ENCODE results near the gene CDIPT. TPM values are rescaled to one million over a fixed set of nuclear protein-coding genes. Genes with fewer than 3 reads are reported as not detected.
"Not testable (repeated sequence)": the region's sequence is repeated elsewhere in the genome, so short reads cannot be mapped to it uniquely, and the experiment has no call there.

Gene CDIPT
- total and polyA plus RNA-seq, 7 donors: 24.7 to 54.3 (median 34.0) TPM

DNA sequence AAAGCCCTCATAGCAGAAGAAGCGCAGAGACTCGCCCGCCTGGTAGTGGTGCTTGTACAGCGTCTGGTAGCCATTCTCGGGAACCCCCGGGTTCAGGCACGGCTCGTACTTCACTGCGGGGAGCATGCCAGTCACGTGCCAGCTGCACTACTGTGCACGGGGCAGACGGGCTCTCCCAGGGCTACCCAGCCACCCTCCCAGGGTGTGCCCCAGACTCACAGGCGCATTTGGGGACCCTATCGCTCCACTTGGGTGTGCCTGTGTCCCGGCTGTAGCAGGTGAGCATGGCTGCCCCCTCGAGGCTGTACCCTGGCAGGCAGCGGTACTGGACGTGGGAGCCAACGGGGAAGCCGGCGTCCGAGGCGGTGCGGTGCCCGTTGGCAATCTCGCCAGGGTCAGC, 10.3 kb upstream of the CDIPT start:
- no peak overlapping the region for H3K4me3 ChIP-seq
- ATAC-seq: no peak
- no peaks in the 10 kb centered on the region for H3K36me3 ChIP-seq (ENCODE audit: insufficient read depth in 1 of 2, low read depth in 1 of 2)
- no peaks in the 10 kb centered on the region for H3K4me1 ChIP-seq
- no peak overlapping the region for H3K27ac ChIP-seq
- H3K27me3 ChIP-seq (ENCODE audit: insufficient read depth in 3 of 3, low read length in 2 of 3): peaks cover 0 to 37% (median 21%) of the 10 kb centered on the region in 3 donors
- no peaks in the 10 kb centered on the region for H3K9me3 ChIP-seq
- TF ChIP-seq CTCF (IDR thresholded peaks at IDR 0.05): no peak
- WGBS, 3 donors: 78 to 83% (median 80%) methylated on average over 26 of the region's 26 CpGs
- intact Hi-C loops (cut with DNase I): no loop called here
- no peak for DNase-seq

DNA sequence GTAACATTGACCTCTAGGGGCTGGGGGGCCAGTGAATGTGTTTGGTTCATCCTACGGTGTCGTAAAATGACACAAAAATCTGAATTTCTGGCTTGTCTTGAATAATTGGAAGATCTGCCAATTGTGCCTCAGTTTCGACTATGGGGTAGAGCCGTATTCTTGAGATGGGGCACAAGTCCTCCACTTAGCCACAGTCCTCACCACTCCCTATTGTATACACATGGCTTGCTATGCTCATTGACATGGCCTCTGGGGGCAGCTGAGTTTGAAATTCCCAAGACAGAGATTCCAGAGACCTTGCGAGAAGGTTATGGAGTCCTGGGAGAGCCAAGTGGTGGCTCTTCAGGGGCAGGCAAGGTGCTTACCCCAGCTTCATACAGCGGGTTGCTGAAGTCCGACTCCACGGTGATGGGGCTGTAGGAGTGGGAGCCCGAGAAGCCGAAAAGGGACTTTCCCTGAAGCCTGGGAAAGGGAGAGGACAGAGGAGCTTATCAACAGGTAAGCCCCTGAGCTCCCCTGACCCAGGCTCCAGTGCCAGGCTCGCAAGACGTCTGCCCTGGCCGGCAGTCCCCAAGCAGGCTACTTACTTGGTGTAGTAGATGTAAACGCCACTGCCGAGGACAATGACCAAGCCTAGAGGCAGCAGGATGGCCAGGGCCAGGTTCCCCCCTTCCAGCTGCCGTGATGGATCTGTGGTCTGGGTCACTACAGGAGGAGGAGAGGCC, 9.0 kb upstream of the CDIPT start:
- Histone ChIP-seq H3K9me3 (no peaks in the 10 kb centered on the region), H3K27ac (no peak overlapping the region), H3K36me3 (ENCODE audit: insufficient read depth in 1 of 2, low read depth in 1 of 2) (no peaks in the 10 kb centered on the region), H3K4me1 (no peaks in the 10 kb centered on the region), H3K27me3 (ENCODE audit: insufficient read depth in 3 of 3, low read length in 2 of 3) (peaks cover 0 to 24% (median 11%) of the 10 kb centered on the region in 3 donors), H3K4me3 (no peak overlapping the region)
- ATAC-seq (no peak), DNase-seq (no peak)
- WGBS, 3 donors: 84 to 87% (median 87%) methylated on average over 16 of the region's 16 CpGs
- intact Hi-C loops (cut with DNase I): no loop called here
- TF ChIP-seq CTCF (IDR thresholded peaks at IDR 0.05): no peak

DNA sequence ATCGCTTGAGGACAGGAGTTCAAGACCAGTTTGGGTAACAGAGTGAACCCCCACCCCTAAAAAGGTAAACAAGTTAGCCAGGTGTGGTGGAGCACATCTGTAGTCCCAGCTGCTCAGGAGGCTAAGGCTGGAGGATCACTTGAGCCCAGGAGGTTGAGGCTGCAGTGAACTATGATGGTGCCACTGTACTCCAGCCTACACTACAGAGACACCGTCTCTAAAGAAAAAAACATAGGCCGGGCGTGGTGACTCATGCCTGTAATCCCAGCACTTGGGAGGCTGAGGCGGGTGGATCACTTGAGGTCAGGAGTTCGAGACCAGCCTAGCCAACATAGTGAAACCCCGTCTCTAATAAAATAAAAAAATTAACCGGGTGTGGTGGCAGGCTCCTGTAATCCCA, 6.0 kb upstream of the CDIPT start:
- H3K36me3 ChIP-seq (ENCODE audit: insufficient read depth in 1 of 2, low read depth in 1 of 2); H3K4me1 ChIP-seq; DNase-seq; ATAC-seq; H3K9me3 ChIP-seq; intact Hi-C loops (cut with DNase I); H3K27ac ChIP-seq; H3K27me3 ChIP-seq (ENCODE audit: insufficient read depth in 3 of 3, low read length in 2 of 3); H3K4me3 ChIP-seq: not testable (repeated sequence)
- 76 to 83% (median 82%) methylated on average over 8 of the region's 8 CpGs for WGBS, 3 donors

- 57 to 73% (median 64%) methylated on average over 8 of the region's 8 CpGs for WGBS, 3 donors
- TF ChIP-seq CTCF (IDR thresholded peaks at IDR 0.05): no peak
- Histone ChIP-seq H3K4me1 (no peaks in the 10 kb centered on the region), H3K27me3 (ENCODE audit: insufficient read depth in 3 of 3, low read length in 2 of 3) (no peaks in the 10 kb centered on the region), H3K4me3 (no peak overlapping the region), H3K36me3 (ENCODE audit: insufficient read depth in 1 of 2, low read depth in 1 of 2) (no peaks in the 10 kb centered on the region), H3K9me3 (no peaks in the 10 kb centered on the region), H3K27ac (no peak overlapping the region)
- DNase-seq (peak in 1 of 2 donors; percentile 23), ATAC-seq (no peak)
- intact Hi-C loops (cut with DNase I): no loop called here
Measured at GRCh38 chr16:29868396-29869009, 5.5 kb upstream of the CDIPT start.

- no peak for TF ChIP-seq CTCF (IDR thresholded peaks at IDR 0.05)
- H3K4me1 ChIP-seq: peaks cover 10% of the 10 kb centered on the region
- WGBS, 3 donors: 77 to 82% (median 77%) methylated on average over 8 to 9 of the region's 9 CpGs
- H3K9me3 ChIP-seq: no peaks in the 10 kb centered on the region
- intact Hi-C loops (cut with DNase I): loop anchor here (5.0 kb wide), 3 partner anchors 47 to 143 kb away; partner anchors contain the start of genes PAGR1 (in 1 of the 2) and TAOK2 (in 1 of the 2)
- DNase-seq (no peak), ATAC-seq (no peak)
- H3K27me3 ChIP-seq (ENCODE audit: insufficient read depth in 3 of 3, low read length in 2 of 3): no peaks in the 10 kb centered on the region
- no peak overlapping the region for H3K27ac ChIP-seq
- H3K4me3 ChIP-seq: peak overlapping the region; percentile 95
- peaks cover 0 to 24% of the 10 kb centered on the region in 2 donors for H3K36me3 ChIP-seq (ENCODE audit: insufficient read depth in 1 of 2, low read depth in 1 of 2)
Measured at GRCh38 chr16:29864205-29864604, 1.2 kb upstream of the CDIPT start.

Measured in psoas muscle (tissue), 8 donors.